Panc1 (cell line): Measurements from ENCODE around the gene SLC25A34. TPM values are rescaled to one million over a fixed set of nuclear protein-coding genes. Genes with fewer than 3 reads are reported as not detected.

Source experiments
- ATAC-seq: fragments of 200-7000 bp; cut with Tn5 transposase; 2 replicates; pipeline ENCODE4 v1.9.1; 2020; ENCODE audit warnings: mild to moderate bottlenecking, moderate library complexity
- BruUV-seq: library from RNA; stranded (reverse); fragments of 400-500 nt; replicated peaks from 2 replicates; lab custom pipeline; 2021; lab: Mats Ljungman, UMichigan
- CTCF ChIA-PET: fragments of 300-600 bp; sonication (Branson Sonifier 250); formaldehyde crosslinking; loops from one replicate; lab custom pipeline; 2022; ENCODE audit warnings: antibody characterized with exemption; lab: Charles Lee
- POLR2A ChIA-PET: fragments of 300-600 bp; sonication (Branson Sonifier 250); formaldehyde crosslinking; loops from one replicate; lab custom pipeline; 2022; ENCODE audit warnings: antibody characterized with exemption; lab: Charles Lee
- DNase-seq: peaks from one replicate; pipeline ENCODE4 v3.0.0-alpha.2; 2010; ENCODE audit warnings: low read depth, low spot score
- H3K27ac ChIP-seq: 2 replicates; pipeline ENCODE4 v1.5.1; 2011; ENCODE audit warnings: mild to moderate bottlenecking, low read length, inconsistent platforms
- H3K27me3 ChIP-seq: fragments of 200-500 bp; sonication (Bioruptor generic); 2 replicates; pipeline ENCODE4 v1.6.0; 2014; ENCODE audit warnings: low read length, inconsistent platforms; ENCODE audit not compliant: control insufficient read depth, insufficient read depth
- H3K36me3 ChIP-seq: fragments of 200-500 bp; sonication (Bioruptor generic); 2 replicates; pipeline ENCODE4 v1.5.1; 2014; ENCODE audit warnings: inconsistent platforms, mild to moderate bottlenecking, low read length, moderate library complexity; ENCODE audit not compliant: control insufficient read depth, insufficient read depth
- H3K4me1 ChIP-seq: 2 replicates; pipeline ENCODE4 v1.5.1; 2011; ENCODE audit warnings: inconsistent platforms, mild to moderate bottlenecking, low read length, moderate library complexity; ENCODE audit not compliant: control insufficient read depth, insufficient read depth
- H3K4me3 ChIP-seq, 2 experiments: 2 replicates each; pipeline ENCODE4 v1.5.1; 2011 to 2012; ENCODE audit warnings: low read depth in 2 of 2, low read length in 2 of 2, mild to moderate bottlenecking in 2 of 2, inconsistent platforms in 1 of 2, moderate library complexity in 1 of 2
- H3K9me3 ChIP-seq: fragments of 200-500 bp; sonication (Bioruptor generic); 2 replicates; pipeline ENCODE4 v1.5.1; 2014; ENCODE audit warnings: low read depth, mild to moderate bottlenecking, inconsistent platforms, low read length, moderate library complexity; ENCODE audit not compliant: control insufficient read depth, insufficient read depth
- POLR2AphosphoS5 ChIP-seq: IDR thresholded peaks from 2 replicates; pipeline ENCODE4 v1.6.1; 2012; ENCODE audit warnings: mild to moderate bottlenecking, low read depth, low read length, moderate library complexity
- SIN3A ChIP-seq: IDR thresholded peaks from 2 replicates; pipeline ENCODE4 v1.6.1; 2012; ENCODE audit warnings: low read depth, mild to moderate bottlenecking, low read length, moderate library complexity, borderline replicate concordance; ENCODE audit not compliant: insufficient read depth
- TCF7L2 ChIP-seq: IDR thresholded peaks from 2 replicates; pipeline ENCODE4 v1.6.1; 2011; ENCODE audit warnings: mild to moderate bottlenecking, low read depth, low read length, inconsistent platforms
- in situ Hi-C: cut with HindIII; loops from 2 replicates; pipeline ENCODE4 v1.10.0; 2016; ENCODE audit warnings: low sequenced_read_pairs, low pct_unique_long_range_greater_than_20kb
- intact Hi-C: fragments of 100-400 bp; cut with micrococcal nuclease; formaldehyde crosslinking; loops from one replicate; pipeline ENCODE4 v1.10.0; 2022; ENCODE audit not compliant: unreplicated experiment
- total RNA-seq: library from RNA; stranded (reverse); gene quantifications from one replicate; pipeline ENCODE4 v1.2.1, GENCODE V29; 2021; ENCODE audit not compliant: unreplicated experiment
- TF ChIP-seq, protein P1 (sequence below): fragments of 450-650 bp; IDR thresholded peaks from 2 replicates; pipeline ENCODE4 v1.5.1; 2017; ENCODE audit warnings: mild to moderate bottlenecking
- TF ChIP-seq, protein P2 (sequence below), 2 experiments: IDR thresholded peaks; 2 replicates each; pipeline ENCODE4 v1.6.1; 2011 to 2012; ENCODE audit warnings: low read depth in 2 of 2, control low read depth in 1 of 2, low read length in 1 of 2, mild to moderate bottlenecking in 1 of 2, moderate library complexity in 1 of 2; ENCODE audit not compliant: insufficient read depth in 1 of 2

The SLC25A34 gene
- total RNA-seq, 1 experiment from 2014 or later = 0.64 TPM

DNA sequence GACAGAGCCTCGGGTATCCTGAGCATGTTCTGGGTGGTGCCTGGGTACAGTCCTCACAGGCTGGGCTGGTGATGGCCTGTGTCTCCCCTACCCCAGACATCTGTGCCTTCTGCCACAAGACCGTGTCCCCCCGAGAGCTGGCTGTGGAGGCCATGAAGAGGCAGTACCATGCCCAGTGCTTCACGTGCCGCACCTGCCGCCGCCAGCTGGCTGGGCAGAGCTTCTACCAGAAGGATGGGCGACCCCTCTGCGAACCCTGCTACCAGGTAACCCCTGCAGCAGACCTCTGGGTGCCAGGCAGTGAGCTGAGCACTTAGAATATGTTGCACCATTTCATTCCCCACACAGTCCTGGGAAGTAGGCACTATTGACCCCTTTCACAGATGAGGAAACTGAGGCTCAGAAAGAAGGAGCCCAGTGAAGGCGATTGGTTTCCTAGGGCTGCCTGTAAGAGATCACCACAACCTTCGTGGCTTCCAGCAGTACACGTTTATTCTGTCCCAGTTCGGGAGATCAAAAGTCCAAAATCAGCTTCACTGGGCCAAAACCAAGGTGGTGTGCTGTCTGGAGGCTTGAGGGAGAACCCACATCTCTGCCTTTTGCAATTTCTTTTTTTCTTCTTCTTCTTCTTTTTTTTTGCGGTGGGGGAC, 34.4 kb downstream of the SLC25A34 start:
- H3K27ac ChIP-seq = no peak overlapping the region
- intact Hi-C loops (no loop called here), in situ Hi-C loops (no loop called here)
- no peaks in the 10 kb centered on the region for H3K9me3 ChIP-seq
- DNase-seq = no peak
- no peak overlapping the region for H3K4me3 ChIP-seq
- no peaks in the 10 kb centered on the region for H3K27me3 ChIP-seq
- ChIA-PET POLR2A (no interaction called here), CTCF (no interaction called here)
- no peaks in the 10 kb centered on the region for H3K36me3 ChIP-seq
- TF ChIP-seq POLR2AphosphoS5 (no peak), SIN3A (no peak), TCF7L2 (no peak)
- TF ChIP-seq, protein P1, sequence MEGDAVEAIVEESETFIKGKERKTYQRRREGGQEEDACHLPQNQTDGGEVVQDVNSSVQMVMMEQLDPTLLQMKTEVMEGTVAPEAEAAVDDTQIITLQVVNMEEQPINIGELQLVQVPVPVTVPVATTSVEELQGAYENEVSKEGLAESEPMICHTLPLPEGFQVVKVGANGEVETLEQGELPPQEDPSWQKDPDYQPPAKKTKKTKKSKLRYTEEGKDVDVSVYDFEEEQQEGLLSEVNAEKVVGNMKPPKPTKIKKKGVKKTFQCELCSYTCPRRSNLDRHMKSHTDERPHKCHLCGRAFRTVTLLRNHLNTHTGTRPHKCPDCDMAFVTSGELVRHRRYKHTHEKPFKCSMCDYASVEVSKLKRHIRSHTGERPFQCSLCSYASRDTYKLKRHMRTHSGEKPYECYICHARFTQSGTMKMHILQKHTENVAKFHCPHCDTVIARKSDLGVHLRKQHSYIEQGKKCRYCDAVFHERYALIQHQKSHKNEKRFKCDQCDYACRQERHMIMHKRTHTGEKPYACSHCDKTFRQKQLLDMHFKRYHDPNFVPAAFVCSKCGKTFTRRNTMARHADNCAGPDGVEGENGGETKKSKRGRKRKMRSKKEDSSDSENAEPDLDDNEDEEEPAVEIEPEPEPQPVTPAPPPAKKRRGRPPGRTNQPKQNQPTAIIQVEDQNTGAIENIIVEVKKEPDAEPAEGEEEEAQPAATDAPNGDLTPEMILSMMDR = no peak
- TF ChIP-seq, protein P2, sequence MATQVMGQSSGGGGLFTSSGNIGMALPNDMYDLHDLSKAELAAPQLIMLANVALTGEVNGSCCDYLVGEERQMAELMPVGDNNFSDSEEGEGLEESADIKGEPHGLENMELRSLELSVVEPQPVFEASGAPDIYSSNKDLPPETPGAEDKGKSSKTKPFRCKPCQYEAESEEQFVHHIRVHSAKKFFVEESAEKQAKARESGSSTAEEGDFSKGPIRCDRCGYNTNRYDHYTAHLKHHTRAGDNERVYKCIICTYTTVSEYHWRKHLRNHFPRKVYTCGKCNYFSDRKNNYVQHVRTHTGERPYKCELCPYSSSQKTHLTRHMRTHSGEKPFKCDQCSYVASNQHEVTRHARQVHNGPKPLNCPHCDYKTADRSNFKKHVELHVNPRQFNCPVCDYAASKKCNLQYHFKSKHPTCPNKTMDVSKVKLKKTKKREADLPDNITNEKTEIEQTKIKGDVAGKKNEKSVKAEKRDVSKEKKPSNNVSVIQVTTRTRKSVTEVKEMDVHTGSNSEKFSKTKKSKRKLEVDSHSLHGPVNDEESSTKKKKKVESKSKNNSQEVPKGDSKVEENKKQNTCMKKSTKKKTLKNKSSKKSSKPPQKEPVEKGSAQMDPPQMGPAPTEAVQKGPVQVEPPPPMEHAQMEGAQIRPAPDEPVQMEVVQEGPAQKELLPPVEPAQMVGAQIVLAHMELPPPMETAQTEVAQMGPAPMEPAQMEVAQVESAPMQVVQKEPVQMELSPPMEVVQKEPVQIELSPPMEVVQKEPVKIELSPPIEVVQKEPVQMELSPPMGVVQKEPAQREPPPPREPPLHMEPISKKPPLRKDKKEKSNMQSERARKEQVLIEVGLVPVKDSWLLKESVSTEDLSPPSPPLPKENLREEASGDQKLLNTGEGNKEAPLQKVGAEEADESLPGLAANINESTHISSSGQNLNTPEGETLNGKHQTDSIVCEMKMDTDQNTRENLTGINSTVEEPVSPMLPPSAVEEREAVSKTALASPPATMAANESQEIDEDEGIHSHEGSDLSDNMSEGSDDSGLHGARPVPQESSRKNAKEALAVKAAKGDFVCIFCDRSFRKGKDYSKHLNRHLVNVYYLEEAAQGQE (IDR thresholded peaks at IDR 0.05; ENCODE audit: insufficient read depth in 1 of 2, low read depth in 2 of 2, low read length in 1 of 2) = no peak
- ATAC-seq = no peak
- H3K4me1 ChIP-seq = no peaks in the 10 kb centered on the region
- BruUV-seq = no TSS peak

DNA sequence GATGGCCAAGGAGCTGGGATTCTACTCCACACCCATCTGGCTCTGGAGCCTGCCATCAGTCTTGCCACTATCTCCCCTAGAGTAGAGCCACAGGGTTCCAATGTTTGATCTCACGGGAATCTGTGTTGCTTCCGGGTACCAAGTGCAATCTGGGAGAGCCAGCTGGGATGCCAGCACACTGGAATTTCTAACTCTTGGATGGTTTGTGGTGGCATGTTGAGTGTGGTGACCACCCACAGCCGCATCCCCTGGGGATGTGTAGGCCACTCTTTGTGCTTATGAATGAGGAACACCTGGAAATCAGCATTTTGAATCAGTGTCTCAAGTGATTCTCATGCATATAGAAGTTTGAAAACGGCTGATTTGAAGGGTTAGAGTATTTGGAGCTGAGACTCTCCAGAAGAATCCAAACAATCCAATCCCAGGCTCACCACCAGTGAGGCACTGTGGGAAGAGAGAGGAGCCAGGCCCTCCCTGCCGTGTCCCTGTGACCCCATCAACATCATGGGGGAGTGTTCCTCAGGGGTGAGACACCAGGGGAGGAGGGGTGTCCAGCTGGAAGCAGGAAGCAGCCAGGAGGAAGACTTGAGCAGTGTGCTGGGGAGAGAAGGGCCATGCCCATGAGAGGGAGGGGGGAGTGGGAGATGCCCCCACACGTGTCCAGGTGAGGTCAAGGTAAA, 35.9 kb downstream of the SLC25A34 start:
- CTCF ChIA-PET = no interaction called here
- BruUV-seq = no TSS peak
- no peaks in the 10 kb centered on the region for H3K36me3 ChIP-seq

More for the DNA sequence above, 35.9 kb downstream of the SLC25A34 start:
- TF ChIP-seq, protein P2 (IDR thresholded peaks at IDR 0.05; ENCODE audit: insufficient read depth in 1 of 2, low read depth in 2 of 2, low read length in 1 of 2) = no peak
- TF ChIP-seq SIN3A (no peak), TCF7L2 (no peak), POLR2AphosphoS5 (no peak)
- TF ChIP-seq, protein P1 = no peak
- Histone ChIP-seq H3K9me3 (no peaks in the 10 kb centered on the region), H3K27ac (no peak overlapping the region), H3K27me3 (no peaks in the 10 kb centered on the region), H3K4me3 (no peak overlapping the region), H3K4me1 (no peaks in the 10 kb centered on the region)
- ATAC-seq (peak; percentile 33), DNase-seq (no peak)
- POLR2A ChIA-PET = no interaction called here
- in situ Hi-C loops (no loop called here), intact Hi-C loops (no loop called here)
